Ascending aorta (tissue), 2 donors: ENCODE measurements around the gene RABGAP1. TPM values are rescaled to one million over a fixed set of nuclear protein-coding genes. Genes with fewer than 3 reads are reported as not detected.

Experiments
- DNase-seq, 2 donors: peaks; one replicate each; pipeline ENCODE4 v3.0.0-alpha.2; 2019; ENCODE audit warnings: low spot score in 2 of 2
- H3K27ac ChIP-seq, 2 donors: fragments of 200-600 bp; sonication (generic); one replicate each; pipeline ENCODE4 v1.5.1; 2016 to 2017; ENCODE audit warnings: mild to moderate bottlenecking in 1 of 2
- H3K27me3 ChIP-seq: fragments of 200-600 bp; sonication (generic); one replicate; pipeline ENCODE4 v1.5.1; 2017
- H3K36me3 ChIP-seq, 2 donors: fragments of 200-600 bp; sonication (generic); one replicate each; pipeline ENCODE4 v1.5.1; 2016
- H3K4me1 ChIP-seq, 2 donors: fragments of 200-600 bp; sonication (generic); one replicate each; pipeline ENCODE4 v1.5.1; 2016 to 2017; ENCODE audit warnings: mild to moderate bottlenecking in 1 of 2
- H3K4me3 ChIP-seq, 2 donors: fragments of 200-600 bp; sonication (generic); one replicate each; pipeline ENCODE4 v1.5.1; 2016 to 2017; ENCODE audit warnings: mild to moderate bottlenecking in 1 of 2
- H3K9me3 ChIP-seq, 2 donors: fragments of 200-600 bp; sonication (generic); one replicate each; pipeline ENCODE4 v1.5.1; 2016
- intact Hi-C: fragments of 100-400 bp; cut with DNase I; formaldehyde crosslinking; loops from one replicate; pipeline ENCODE4 v1.15.1; 2023
- total RNA-seq: library from RNA; depleted of rRNA; stranded (reverse); fragments of >200 nt; gene quantifications from one replicate; pipeline ENCODE4 v1.1.0, GENCODE V29; 2016
- TF ChIP-seq, protein P1 (sequence below), 3 experiments: fragments of 200-600 bp in 2 of 3; fragments of 450-650 bp in 1 of 3; sonication (generic) in 2 of 3; IDR thresholded peaks; one replicate each; pipeline ENCODE4 v1.5.1; 2016 to 2019; ENCODE audit warnings: antibody characterized with exemption in 3 of 3, mild to moderate bottlenecking in 1 of 3, moderate library complexity in 1 of 3

The RABGAP1 gene
- total RNA-seq, 1 donor from 2014 or later, result 36.5 TPM

DNA sequence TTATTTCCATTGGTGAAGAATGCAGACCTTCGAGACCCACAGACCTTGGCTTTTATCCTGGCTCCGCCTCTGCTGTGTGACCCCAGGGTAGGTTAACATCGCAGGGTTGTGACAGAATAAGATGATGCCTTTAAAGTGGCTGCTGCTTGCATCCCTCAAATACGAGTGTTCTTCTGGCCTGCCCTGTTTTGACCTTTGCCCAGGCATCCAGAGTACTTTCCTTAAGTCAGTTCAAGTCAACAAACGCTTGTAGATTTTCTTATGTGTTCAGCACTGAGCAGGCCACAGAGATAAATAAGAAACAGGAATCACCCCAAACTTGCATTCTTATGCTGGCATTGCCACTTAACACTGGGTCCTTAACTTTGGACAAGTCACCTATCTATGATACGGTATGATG, 142.9 kb downstream of the RABGAP1 start:
- TF ChIP-seq, protein P1, sequence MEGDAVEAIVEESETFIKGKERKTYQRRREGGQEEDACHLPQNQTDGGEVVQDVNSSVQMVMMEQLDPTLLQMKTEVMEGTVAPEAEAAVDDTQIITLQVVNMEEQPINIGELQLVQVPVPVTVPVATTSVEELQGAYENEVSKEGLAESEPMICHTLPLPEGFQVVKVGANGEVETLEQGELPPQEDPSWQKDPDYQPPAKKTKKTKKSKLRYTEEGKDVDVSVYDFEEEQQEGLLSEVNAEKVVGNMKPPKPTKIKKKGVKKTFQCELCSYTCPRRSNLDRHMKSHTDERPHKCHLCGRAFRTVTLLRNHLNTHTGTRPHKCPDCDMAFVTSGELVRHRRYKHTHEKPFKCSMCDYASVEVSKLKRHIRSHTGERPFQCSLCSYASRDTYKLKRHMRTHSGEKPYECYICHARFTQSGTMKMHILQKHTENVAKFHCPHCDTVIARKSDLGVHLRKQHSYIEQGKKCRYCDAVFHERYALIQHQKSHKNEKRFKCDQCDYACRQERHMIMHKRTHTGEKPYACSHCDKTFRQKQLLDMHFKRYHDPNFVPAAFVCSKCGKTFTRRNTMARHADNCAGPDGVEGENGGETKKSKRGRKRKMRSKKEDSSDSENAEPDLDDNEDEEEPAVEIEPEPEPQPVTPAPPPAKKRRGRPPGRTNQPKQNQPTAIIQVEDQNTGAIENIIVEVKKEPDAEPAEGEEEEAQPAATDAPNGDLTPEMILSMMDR (IDR thresholded peaks at IDR 0.05), result no peak
- H3K27ac ChIP-seq, result no peak overlapping the region
- no peaks in the 10 kb centered on the region for H3K4me1 ChIP-seq
- no peak overlapping the region for H3K4me3 ChIP-seq
- no peaks in the 10 kb centered on the region for H3K9me3 ChIP-seq
- H3K27me3 ChIP-seq, result no peaks in the 10 kb centered on the region
- intact Hi-C loops, result loop anchor here (5.0 kb wide), 1 partner anchor 264 kb away; no protein-coding TSS in a partner anchor
- peaks cover 50 to 84% of the 10 kb centered on the region in 2 donors for H3K36me3 ChIP-seq
- no peak for DNase-seq

DNA sequence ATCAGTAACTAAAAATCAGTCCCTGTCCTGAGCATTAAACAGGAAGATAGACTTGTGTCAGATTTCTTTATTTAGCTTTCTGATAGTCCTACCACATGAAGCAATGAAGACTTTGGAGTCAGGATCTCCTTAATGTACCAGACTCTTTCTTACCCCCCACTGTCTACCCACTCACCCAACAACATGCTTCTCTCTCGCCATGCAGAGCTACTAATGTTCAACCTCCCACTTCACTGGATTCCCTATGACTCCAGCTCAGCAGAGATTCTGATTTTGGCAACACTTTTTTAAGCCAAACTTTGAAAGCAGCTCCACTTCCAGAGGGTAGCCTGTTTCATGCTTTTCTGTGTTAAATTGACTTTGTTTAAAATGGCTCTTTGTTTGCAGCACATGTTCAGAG, 143.4 kb downstream of the RABGAP1 start:
- no peaks in the 10 kb centered on the region for H3K27me3 ChIP-seq
- no peaks in the 10 kb centered on the region for H3K9me3 ChIP-seq
- no peaks in the 10 kb centered on the region for H3K4me1 ChIP-seq
- H3K4me3 ChIP-seq, result no peak overlapping the region
- H3K27ac ChIP-seq, result no peak overlapping the region
- TF ChIP-seq, protein P1 (IDR thresholded peaks at IDR 0.05), result no peak
- intact Hi-C loops, result loop anchor here (5.0 kb wide), 1 partner anchor 263 kb away; no protein-coding TSS in a partner anchor
- peaks cover 51 to 86% of the 10 kb centered on the region in 2 donors for H3K36me3 ChIP-seq
- no peak for DNase-seq

DNA sequence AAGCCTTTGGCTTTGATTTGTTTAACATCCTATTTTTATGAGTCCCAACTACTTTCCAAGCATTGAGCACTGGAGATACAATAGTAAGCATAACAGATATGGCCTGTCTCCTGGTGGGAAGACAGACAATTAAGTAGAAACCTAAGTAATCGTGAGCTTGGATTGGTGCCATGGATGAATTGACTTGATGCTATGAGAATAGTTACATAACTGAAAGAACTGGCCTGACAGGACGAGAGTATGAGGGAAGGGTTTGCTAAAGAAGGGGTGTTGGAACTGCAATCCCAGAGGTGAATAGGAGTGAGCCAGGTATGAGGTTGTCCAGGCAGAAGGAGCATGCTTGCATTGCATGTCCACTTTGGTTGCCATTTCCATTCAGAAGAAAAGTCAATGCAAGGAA, 145.1 kb downstream of the RABGAP1 start:
- Histone ChIP-seq H3K9me3 (no peaks in the 10 kb centered on the region), H3K4me1 (peaks cover 0 to 2% of the 10 kb centered on the region in 2 donors), H3K27me3 (no peaks in the 10 kb centered on the region), H3K36me3 (peaks cover 47 to 85% of the 10 kb centered on the region in 2 donors), H3K27ac (no peak overlapping the region), H3K4me3 (no peak overlapping the region)
- intact Hi-C loops, result no loop called here
- DNase-seq, result no peak
- TF ChIP-seq, protein P1 (IDR thresholded peaks at IDR 0.05), result no peak

DNA sequence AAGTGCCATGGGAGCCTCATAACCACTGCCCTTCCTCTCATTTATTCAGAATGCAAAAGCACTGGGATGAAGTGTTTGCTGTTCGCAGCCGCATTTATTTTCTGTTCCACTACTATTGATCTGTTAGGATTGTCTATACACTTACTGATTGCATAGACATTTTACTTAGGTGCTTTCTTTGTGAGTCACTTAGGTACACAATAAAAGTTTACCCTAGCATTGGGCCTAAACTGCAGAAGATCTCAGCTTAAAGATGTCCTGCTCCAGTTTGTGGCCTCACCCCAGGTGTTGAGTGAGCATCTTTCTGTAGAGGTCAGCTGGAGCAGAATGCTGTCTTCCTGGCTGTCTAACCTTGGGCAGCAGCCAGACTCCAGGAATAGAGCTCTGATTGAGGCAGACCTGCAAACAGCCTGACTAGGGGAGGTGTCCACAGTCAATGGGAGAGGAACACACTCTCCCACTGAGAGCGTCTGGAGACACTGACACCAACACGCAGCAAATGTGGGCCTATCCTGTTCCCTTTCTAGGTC, 146.6 kb downstream of the RABGAP1 start:
- no peak overlapping the region for H3K4me3 ChIP-seq
- TF ChIP-seq, protein P1 (IDR thresholded peaks at IDR 0.05), result no peak
- H3K36me3 ChIP-seq, result peaks cover 60 to 86% of the 10 kb centered on the region in 2 donors
- no peaks in the 10 kb centered on the region for H3K27me3 ChIP-seq
- no peaks in the 10 kb centered on the region for H3K9me3 ChIP-seq
- peaks cover 0 to 2% of the 10 kb centered on the region in 2 donors for H3K4me1 ChIP-seq
- no peak overlapping the region for H3K27ac ChIP-seq
- no peak for DNase-seq
- intact Hi-C loops, result no loop called here

DNA sequence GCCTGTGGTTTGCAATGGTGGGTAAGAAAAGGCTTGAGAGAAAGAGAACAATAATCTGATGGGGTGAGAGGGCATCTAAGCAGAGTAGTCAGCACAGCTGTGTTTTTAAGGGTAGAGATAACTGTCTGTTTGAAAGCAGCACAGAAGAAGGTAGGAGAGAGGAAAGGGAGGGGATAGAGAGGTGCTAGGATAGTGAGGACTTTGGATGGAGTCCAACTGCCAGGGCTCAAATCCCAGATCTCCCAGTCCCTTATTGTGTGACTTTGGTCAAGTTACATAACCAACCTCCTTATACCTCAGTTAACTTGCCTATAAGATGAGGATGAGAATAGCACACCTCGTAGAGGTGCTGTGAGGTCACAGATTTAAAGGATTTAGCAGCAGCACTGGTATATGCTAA, 148.2 kb downstream of the RABGAP1 start:
- intact Hi-C loops, result no loop called here

More for the DNA sequence above, 148.2 kb downstream of the RABGAP1 start:
- H3K27ac ChIP-seq, result peak overlapping the region in 1 of 2 donors; percentile 22
- H3K4me3 ChIP-seq, result no peak overlapping the region
- H3K36me3 ChIP-seq, result peaks cover 66 to 82% of the 10 kb centered on the region in 2 donors
- no peak for DNase-seq
- TF ChIP-seq, protein P1 (IDR thresholded peaks at IDR 0.05), result no peak
- no peaks in the 10 kb centered on the region for H3K9me3 ChIP-seq
- peaks cover 0 to 2% of the 10 kb centered on the region in 2 donors for H3K4me1 ChIP-seq
- no peaks in the 10 kb centered on the region for H3K27me3 ChIP-seq
